Measurements from ENCODE around the gene SNAP23.

SNAP23 gene

DNA sequence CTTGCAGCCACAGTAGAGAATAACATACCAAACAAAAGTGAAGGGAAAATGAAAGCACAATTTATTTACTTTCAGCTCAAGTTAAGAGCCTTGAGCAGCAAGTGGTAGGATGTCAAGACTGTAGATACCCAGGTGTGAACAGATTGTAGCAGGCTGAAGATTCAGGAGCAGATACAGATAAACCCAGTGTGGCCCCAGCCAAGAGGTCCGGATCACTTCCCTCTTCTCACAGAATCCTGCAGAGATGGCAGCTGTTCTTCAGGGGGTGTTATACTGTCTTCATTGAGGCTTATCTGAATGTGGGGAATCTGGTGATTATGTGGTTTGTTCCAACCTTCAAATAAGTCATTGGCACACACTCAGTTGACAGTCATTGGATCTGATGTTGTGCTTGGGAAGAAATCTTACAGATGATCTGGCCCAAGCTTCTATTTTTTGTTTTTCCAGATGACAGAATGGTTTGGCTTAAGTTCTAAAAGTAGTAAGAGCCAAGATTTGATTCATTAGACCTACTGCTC, 82.1 kb downstream of the SNAP23 start:
- TF ChIP-seq EZH2 (optimal IDR thresholded peaks at IDR 0.05; ENCODE audit: low read depth, low read length) (no peak), EZH2phosphoT487 (IDR thresholded peaks at IDR 0.05; ENCODE audit: low read length) (no peak)
- TF ChIP-seq, protein P1, sequence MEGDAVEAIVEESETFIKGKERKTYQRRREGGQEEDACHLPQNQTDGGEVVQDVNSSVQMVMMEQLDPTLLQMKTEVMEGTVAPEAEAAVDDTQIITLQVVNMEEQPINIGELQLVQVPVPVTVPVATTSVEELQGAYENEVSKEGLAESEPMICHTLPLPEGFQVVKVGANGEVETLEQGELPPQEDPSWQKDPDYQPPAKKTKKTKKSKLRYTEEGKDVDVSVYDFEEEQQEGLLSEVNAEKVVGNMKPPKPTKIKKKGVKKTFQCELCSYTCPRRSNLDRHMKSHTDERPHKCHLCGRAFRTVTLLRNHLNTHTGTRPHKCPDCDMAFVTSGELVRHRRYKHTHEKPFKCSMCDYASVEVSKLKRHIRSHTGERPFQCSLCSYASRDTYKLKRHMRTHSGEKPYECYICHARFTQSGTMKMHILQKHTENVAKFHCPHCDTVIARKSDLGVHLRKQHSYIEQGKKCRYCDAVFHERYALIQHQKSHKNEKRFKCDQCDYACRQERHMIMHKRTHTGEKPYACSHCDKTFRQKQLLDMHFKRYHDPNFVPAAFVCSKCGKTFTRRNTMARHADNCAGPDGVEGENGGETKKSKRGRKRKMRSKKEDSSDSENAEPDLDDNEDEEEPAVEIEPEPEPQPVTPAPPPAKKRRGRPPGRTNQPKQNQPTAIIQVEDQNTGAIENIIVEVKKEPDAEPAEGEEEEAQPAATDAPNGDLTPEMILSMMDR (IDR thresholded peaks at IDR 0.05; ENCODE audit: low read length), result no peak
- Histone ChIP-seq H4K20me1 (ENCODE audit: insufficient read depth, low read length) (no peaks in the 10 kb centered on the region), H3K9me3 (replicated peaks; ENCODE audit: insufficient read depth, low read length) (no peaks in the 10 kb centered on the region), H3K79me2 (ENCODE audit: low read length) (peaks cover 67% of the 10 kb centered on the region), H3K27ac (ENCODE audit: low read length) (peak overlapping the region; percentile 49; the same call in 1 of the 2 replicates), H3K4me2 (ENCODE audit: low read depth, low read length) (peak overlapping the region; percentile 92), H3K4me1 (ENCODE audit: low read length) (peaks cover 28% of the 10 kb centered on the region), H3K4me3 (ENCODE audit: low read length) (peak overlapping the region; percentile 78), H3F3A (ENCODE audit: insufficient read depth, low read length) (peaks cover 31% of the 10 kb centered on the region), H3K9me2 (replicated peaks; ENCODE audit: insufficient read depth, low read length) (no peaks in the 10 kb centered on the region), H3K27me3 (replicated peaks; ENCODE audit: insufficient read depth, low read length) (no peaks in the 10 kb centered on the region), H2AFZ (ENCODE audit: low read length) (no peak overlapping the region), H3K36me3 (replicated peaks; ENCODE audit: insufficient read depth, low read length) (no peaks in the 10 kb centered on the region), H3K9ac (ENCODE audit: low read length) (peak overlapping the region; percentile 24; the same call in 1 of the 2 replicates)
- DNase-seq, result peak; percentile 76

DNA sequence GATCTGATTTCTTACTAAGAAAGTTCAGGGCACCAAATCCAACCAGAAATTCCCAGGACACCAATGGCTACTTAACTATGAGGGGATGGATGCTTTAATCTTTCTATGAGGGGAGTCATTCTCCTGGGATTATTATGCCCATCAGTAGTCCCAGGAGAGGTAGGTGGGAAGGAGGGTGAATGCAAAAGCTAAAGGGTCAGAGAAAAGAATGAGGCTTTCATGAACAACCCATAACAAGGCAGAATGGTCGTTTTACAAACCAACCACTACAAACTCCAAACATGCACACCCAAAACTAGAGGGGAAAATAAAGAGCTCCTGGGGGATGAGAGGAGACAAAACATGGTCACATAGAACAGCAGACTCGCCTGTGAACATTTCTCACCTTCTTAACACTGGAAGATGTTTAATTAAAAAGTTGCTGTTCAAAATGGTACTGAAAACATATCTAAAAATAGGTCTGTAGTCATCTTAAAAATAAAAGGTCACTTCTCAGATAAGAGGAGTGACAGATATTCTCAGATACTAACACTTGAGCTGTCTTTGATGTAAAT, 83.6 kb downstream of the SNAP23 start:
- Histone ChIP-seq H3K27ac (ENCODE audit: low read length) (no peak overlapping the region), H3K9me2 (replicated peaks; ENCODE audit: insufficient read depth, low read length) (no peaks in the 10 kb centered on the region), H3K4me3 (ENCODE audit: low read length) (no peak overlapping the region), H4K20me1 (ENCODE audit: insufficient read depth, low read length) (no peaks in the 10 kb centered on the region), H3K4me2 (ENCODE audit: low read depth, low read length) (no peak overlapping the region), H2AFZ (ENCODE audit: low read length) (no peak overlapping the region), H3K27me3 (replicated peaks; ENCODE audit: insufficient read depth, low read length) (no peaks in the 10 kb centered on the region), H3K4me1 (ENCODE audit: low read length) (peaks cover 43% of the 10 kb centered on the region), H3K9me3 (replicated peaks; ENCODE audit: insufficient read depth, low read length) (no peaks in the 10 kb centered on the region), H3F3A (ENCODE audit: insufficient read depth, low read length) (peaks cover 33% of the 10 kb centered on the region), H3K9ac (ENCODE audit: low read length) (no peak overlapping the region), H3K36me3 (replicated peaks; ENCODE audit: insufficient read depth, low read length) (no peaks in the 10 kb centered on the region), H3K79me2 (ENCODE audit: low read length) (peaks cover 81% of the 10 kb centered on the region)
- TF ChIP-seq EZH2phosphoT487 (IDR thresholded peaks at IDR 0.05; ENCODE audit: low read length) (no peak), EZH2 (optimal IDR thresholded peaks at IDR 0.05; ENCODE audit: low read depth, low read length) (no peak)
- TF ChIP-seq, protein P1 (IDR thresholded peaks at IDR 0.05; ENCODE audit: low read length), result no peak
- no peak for DNase-seq

DNA sequence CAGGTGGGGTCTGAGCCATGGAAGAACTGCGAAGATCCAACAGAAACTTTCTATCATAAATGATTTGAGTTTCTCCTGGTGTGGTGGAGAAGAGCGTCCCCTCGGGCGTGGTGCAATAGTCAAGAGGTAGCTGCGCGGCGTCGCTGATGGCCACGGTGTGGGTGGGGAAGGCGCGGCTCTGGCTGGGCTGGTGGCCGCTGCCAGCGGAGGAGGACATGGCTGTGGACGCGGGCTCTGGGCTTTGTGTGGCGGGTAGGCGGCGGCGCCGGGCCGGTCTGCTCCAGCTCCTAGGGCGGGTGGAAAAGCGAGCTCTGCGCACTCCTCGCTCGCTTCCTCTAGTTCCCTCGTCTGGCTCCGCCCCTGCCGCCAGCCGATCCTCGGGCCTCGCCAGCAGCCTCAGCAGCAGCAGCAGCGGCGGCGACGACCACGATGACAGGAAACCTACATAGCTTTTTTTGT, 85.9 kb downstream of the SNAP23 start:
- Histone ChIP-seq H3K9ac (ENCODE audit: low read length) (peak overlapping the region; percentile 55; the same call in 1 of the 2 replicates), H3K27me3 (replicated peaks; ENCODE audit: insufficient read depth, low read length) (no peaks in the 10 kb centered on the region), H3F3A (ENCODE audit: insufficient read depth, low read length) (peaks cover 19% of the 10 kb centered on the region), H3K4me2 (ENCODE audit: low read depth, low read length) (peak overlapping the region; percentile 85), H3K9me3 (replicated peaks; ENCODE audit: insufficient read depth, low read length) (no peaks in the 10 kb centered on the region), H3K4me3 (ENCODE audit: low read length) (peak overlapping the region; percentile 65), H3K4me1 (ENCODE audit: low read length) (peaks cover 49% of the 10 kb centered on the region), H3K79me2 (ENCODE audit: low read length) (peaks cover 92% of the 10 kb centered on the region), H3K36me3 (replicated peaks; ENCODE audit: insufficient read depth, low read length) (no peaks in the 10 kb centered on the region; the same call in 1 of the 2 replicates), H2AFZ (ENCODE audit: low read length) (peak overlapping the region; percentile 66), H3K27ac (ENCODE audit: low read length) (peak overlapping the region; percentile 16; the same call in 1 of the 2 replicates), H3K9me2 (replicated peaks; ENCODE audit: insufficient read depth, low read length) (no peaks in the 10 kb centered on the region), H4K20me1 (ENCODE audit: insufficient read depth, low read length) (no peaks in the 10 kb centered on the region)
- DNase-seq, result peak; percentile 81
- TF ChIP-seq EZH2phosphoT487 (IDR thresholded peaks at IDR 0.05; ENCODE audit: low read length), result no peak
- TF ChIP-seq, protein P1 (IDR thresholded peaks at IDR 0.05; ENCODE audit: low read length), result no peak
- no peak for TF ChIP-seq EZH2 (optimal IDR thresholded peaks at IDR 0.05; ENCODE audit: low read depth, low read length)
